Hippocampal formation (tissue), 2 donors: ENCODE data around the gene WDR45B.
A peak's percentile ranks its signal among the peaks of the same experiment; 100 is the strongest.

Experiments
- DNase-seq, 2 donors: peaks; one replicate each; lab custom pipeline; 2025; lab: John Stamatoyannopoulos, UW

WDR45B gene

GRCh38 chr17:82648165-82648668, at the start of gene WDR45B:
Gene WDR45B (minus strand): TSS chr17:82648444. CDS start chr17:82648340, 104 bp downstream.
- peak; percentile 89 to 94 for DNase-seq

- no peak for DNase-seq
These were observed 49.5 kb upstream of the WDR45B start for GRCh38 chr17:82697808-82698064.

- no peak for DNase-seq
These were observed 48.9 kb upstream of the WDR45B start for GRCh38 chr17:82696916-82697807.

- no peak for DNase-seq
These were observed 48.0 kb upstream of the WDR45B start for GRCh38 chr17:82696259-82696658.

GRCh38 chr17:82694647-82695046, 46.4 kb upstream of the WDR45B start:
- DNase-seq, result no peak

- DNase-seq, result no peak
These were observed 45.1 kb upstream of the WDR45B start for GRCh38 chr17:82693168-82693867.

- no peak for DNase-seq
These were observed 44.0 kb upstream of the WDR45B start for GRCh38 chr17:82692268-82692667.

- DNase-seq, result no peak
These were observed 43.5 kb upstream of the WDR45B start for GRCh38 chr17:82691714-82692113.

GRCh38 chr17:82690786-82691489, 42.7 kb upstream of the WDR45B start:
- peak; percentile 46 to 91 for DNase-seq

- no peak for DNase-seq
These were observed 40.8 kb upstream of the WDR45B start for GRCh38 chr17:82689077-82689476.

GRCh38 chr17:82687871-82688270, 39.6 kb upstream of the WDR45B start:
- DNase-seq, result no peak

GRCh38 chr17:82687375-82687861, 39.2 kb upstream of the WDR45B start:
- peak; percentile 55 to 74 for DNase-seq

GRCh38 chr17:82686366-82687324, 38.4 kb upstream of the WDR45B start:
- no peak for DNase-seq

- no peak for DNase-seq
These were observed 37.0 kb upstream of the WDR45B start for GRCh38 chr17:82685291-82685690.

- no peak for DNase-seq
These were observed 36.1 kb upstream of the WDR45B start for GRCh38 chr17:82684228-82684841.

- DNase-seq, result no peak
These were observed 35.3 kb upstream of the WDR45B start for GRCh38 chr17:82683534-82683933.

- DNase-seq, result no peak
These were observed 33.3 kb upstream of the WDR45B start for GRCh38 chr17:82681547-82681946.

GRCh38 chr17:82679586-82680465, 31.6 kb upstream of the WDR45B start:
- no peak for DNase-seq

GRCh38 chr17:82678265-82678891, 30.1 kb upstream of the WDR45B start:
- DNase-seq, result no peak
